ENCODE measurements around the gene RPS6KA4. TPM values are rescaled to one million over a fixed set of nuclear protein-coding genes. Genes with fewer than 3 reads are reported as not detected.

Gene RPS6KA4
- total RNA-seq, 1 donor from 2014 or later = 35.9 TPM

DNA sequence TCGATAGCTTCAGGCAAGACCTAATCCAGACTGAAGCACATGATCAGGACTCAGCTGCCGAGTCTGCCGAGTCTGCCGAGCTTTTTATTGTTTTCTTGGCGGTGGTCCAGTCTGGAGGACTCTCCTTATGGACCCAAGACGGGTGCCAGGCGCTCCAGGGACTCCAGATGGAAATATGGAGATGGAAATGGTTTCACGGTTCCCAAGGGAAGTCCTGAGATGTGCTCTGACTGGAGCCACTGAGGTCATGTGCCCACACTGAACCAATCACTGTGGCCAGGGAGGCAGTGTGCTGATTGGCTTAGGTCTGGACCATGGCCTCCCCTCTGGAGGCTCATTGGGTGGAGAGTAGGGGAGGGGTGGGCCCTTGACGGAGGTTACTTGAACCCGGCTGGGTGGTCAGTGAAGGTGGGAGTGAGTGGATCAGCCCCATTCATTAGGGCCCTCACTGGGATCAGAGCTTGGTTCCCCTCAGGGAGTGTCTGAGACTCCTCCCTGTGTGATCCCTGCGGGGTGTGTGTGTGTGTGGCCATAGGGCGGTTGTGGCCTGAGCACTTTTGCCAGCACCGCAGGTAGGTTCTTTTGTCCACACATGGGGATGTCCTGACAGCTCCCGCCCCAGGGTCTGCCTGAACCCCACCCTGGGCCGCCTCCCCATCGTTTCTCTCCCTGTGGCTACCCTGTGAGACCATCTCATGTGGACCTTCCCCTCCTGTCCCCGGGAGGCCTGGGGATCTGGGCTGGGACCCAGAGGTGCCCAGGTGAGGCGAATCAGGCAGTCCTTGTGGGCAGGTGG, 14.0 kb downstream of the RPS6KA4 start:
- TF ChIP-seq, protein P1, sequence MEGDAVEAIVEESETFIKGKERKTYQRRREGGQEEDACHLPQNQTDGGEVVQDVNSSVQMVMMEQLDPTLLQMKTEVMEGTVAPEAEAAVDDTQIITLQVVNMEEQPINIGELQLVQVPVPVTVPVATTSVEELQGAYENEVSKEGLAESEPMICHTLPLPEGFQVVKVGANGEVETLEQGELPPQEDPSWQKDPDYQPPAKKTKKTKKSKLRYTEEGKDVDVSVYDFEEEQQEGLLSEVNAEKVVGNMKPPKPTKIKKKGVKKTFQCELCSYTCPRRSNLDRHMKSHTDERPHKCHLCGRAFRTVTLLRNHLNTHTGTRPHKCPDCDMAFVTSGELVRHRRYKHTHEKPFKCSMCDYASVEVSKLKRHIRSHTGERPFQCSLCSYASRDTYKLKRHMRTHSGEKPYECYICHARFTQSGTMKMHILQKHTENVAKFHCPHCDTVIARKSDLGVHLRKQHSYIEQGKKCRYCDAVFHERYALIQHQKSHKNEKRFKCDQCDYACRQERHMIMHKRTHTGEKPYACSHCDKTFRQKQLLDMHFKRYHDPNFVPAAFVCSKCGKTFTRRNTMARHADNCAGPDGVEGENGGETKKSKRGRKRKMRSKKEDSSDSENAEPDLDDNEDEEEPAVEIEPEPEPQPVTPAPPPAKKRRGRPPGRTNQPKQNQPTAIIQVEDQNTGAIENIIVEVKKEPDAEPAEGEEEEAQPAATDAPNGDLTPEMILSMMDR (IDR thresholded peaks at IDR 0.05) = no peak
- H3K9me3 Mint-ChIP-seq (ENCODE audit: unreplicated experiment) = no peaks in the 10 kb centered on the region
- no peak for DNase-seq (ENCODE audit: extremely low spot score, unreplicated experiment)
- no peaks in the 10 kb centered on the region for H3K4me1 Mint-ChIP-seq (ENCODE audit: unreplicated experiment)
- no peaks in the 10 kb centered on the region for H3K27me3 Mint-ChIP-seq (ENCODE audit: unreplicated experiment)
- H3K4me3 Mint-ChIP-seq (ENCODE audit: unreplicated experiment) = no peak overlapping the region
- H3K27ac Mint-ChIP-seq (ENCODE audit: unreplicated experiment) = no peak overlapping the region
- peaks cover 9% of the 10 kb centered on the region for H3K36me3 Mint-ChIP-seq (ENCODE audit: unreplicated experiment)

DNA sequence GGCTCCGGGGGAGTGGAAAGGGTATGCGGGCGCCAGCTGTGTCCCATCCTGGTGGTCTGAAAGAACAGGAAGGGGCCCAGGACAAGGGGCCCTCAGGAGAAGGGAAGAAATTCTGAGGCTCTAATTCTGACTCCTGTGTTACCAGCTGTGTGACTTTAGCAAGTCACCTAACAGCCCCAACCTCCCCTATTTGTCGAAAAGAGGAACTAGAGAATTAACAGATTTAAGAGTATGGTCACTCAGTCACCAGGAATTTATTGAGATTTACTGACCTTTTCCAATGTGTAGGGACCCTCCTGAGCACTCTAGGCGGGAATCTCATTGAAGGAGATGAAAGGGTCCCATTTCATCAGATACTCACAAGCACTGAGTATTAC, 14.6 kb downstream of the RPS6KA4 start:
- H3K36me3 Mint-ChIP-seq (ENCODE audit: unreplicated experiment) = peaks cover 9% of the 10 kb centered on the region
- DNase-seq (ENCODE audit: extremely low spot score, unreplicated experiment) = no peak
- H3K4me3 Mint-ChIP-seq (ENCODE audit: unreplicated experiment) = no peak overlapping the region
- H3K4me1 Mint-ChIP-seq (ENCODE audit: unreplicated experiment) = no peaks in the 10 kb centered on the region
- TF ChIP-seq, protein P1 (IDR thresholded peaks at IDR 0.05) = no peak
- no peaks in the 10 kb centered on the region for H3K27me3 Mint-ChIP-seq (ENCODE audit: unreplicated experiment)
- H3K27ac Mint-ChIP-seq (ENCODE audit: unreplicated experiment) = no peak overlapping the region
- no peaks in the 10 kb centered on the region for H3K9me3 Mint-ChIP-seq (ENCODE audit: unreplicated experiment)

DNA sequence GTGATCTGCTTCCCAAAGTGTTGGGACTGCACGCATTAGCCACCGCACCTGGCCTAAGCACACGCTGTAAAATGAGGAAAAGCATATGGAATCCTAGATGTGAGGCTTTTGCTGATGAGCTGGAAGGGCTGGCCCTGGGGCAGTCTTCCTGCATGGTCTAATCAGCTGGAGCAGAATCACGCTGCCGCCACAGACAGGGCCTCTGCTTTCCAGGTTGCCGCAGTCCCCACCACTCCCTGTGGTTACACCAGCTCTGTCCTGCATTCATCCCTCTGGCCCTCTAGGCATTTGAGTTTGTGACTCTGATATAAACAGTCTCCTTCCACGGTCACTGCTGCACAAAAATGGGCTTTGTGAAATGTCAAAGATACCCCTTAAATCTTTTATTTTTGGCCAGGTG, 17.1 kb downstream of the RPS6KA4 start:
- no peak for DNase-seq (ENCODE audit: extremely low spot score, unreplicated experiment)
- H3K9me3 Mint-ChIP-seq (ENCODE audit: unreplicated experiment) = no peaks in the 10 kb centered on the region
- H3K4me1 Mint-ChIP-seq (ENCODE audit: unreplicated experiment) = no peaks in the 10 kb centered on the region
- H3K27ac Mint-ChIP-seq (ENCODE audit: unreplicated experiment) = no peak overlapping the region
- TF ChIP-seq, protein P1 (IDR thresholded peaks at IDR 0.05) = no peak
- H3K36me3 Mint-ChIP-seq (ENCODE audit: unreplicated experiment) = no peaks in the 10 kb centered on the region
- no peak overlapping the region for H3K4me3 Mint-ChIP-seq (ENCODE audit: unreplicated experiment)
- H3K27me3 Mint-ChIP-seq (ENCODE audit: unreplicated experiment) = no peaks in the 10 kb centered on the region

DNA sequence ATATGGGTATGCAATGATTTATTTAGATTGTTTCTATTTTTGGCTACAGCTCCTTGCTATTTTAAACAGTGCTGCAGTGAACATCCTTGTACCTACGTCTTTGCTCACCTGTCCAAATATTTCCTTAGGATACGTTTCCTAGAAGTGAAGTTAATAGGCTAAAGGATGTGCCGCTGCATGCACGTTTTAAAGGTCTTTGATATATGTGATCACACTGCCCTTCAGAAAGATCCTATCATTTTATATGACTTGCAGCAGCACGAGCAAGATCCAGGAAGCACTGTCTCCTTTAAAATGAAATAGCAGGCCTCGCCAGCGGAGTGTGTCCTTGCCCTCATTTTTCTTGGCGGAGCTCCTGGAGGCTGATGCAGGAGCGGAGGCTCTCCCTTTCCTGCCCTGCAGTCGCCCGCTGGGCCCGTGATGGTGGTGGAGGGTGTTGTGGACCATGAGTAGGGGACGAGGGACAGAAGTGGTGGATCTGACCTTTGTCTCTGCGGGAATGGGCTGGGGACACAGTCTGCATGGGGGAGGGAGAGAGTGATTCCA, 19.4 kb downstream of the RPS6KA4 start:
- no peak overlapping the region for H3K4me3 Mint-ChIP-seq (ENCODE audit: unreplicated experiment)
- no peaks in the 10 kb centered on the region for H3K36me3 Mint-ChIP-seq (ENCODE audit: unreplicated experiment)
- peaks cover 7% of the 10 kb centered on the region for H3K27me3 Mint-ChIP-seq (ENCODE audit: unreplicated experiment)
- no peak for DNase-seq (ENCODE audit: extremely low spot score, unreplicated experiment)
- TF ChIP-seq, protein P1 (IDR thresholded peaks at IDR 0.05) = no peak
- no peak overlapping the region for H3K27ac Mint-ChIP-seq (ENCODE audit: unreplicated experiment)
- no peaks in the 10 kb centered on the region for H3K4me1 Mint-ChIP-seq (ENCODE audit: unreplicated experiment)
- no peaks in the 10 kb centered on the region for H3K9me3 Mint-ChIP-seq (ENCODE audit: unreplicated experiment)

DNA sequence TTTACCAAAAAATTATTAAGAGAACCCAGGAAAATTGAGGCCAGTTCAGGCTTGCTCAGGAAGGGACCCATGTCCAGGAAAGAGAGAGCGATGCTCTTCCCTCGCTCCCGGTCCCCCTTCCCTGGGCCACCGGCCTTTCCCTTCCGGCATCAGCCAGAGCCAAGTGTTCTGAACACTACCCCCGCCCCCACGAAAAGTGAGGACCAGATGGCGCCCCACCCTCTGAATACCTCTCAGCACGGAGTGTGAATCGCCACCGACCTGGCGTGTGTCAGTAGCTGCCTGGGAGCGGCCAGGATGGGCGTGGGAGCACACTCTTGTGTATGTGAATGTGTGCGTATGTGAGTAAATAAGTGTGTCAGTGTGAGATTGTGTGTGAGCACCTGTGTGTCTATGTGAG, 20.2 kb downstream of the RPS6KA4 start:
- no peak for DNase-seq (ENCODE audit: extremely low spot score, unreplicated experiment)
- Mint-ChIP-seq H3K9me3 (ENCODE audit: unreplicated experiment) (no peaks in the 10 kb centered on the region), H3K27ac (ENCODE audit: unreplicated experiment) (no peak overlapping the region), H3K4me3 (ENCODE audit: unreplicated experiment) (no peak overlapping the region), H3K27me3 (ENCODE audit: unreplicated experiment) (peaks cover 9% of the 10 kb centered on the region), H3K4me1 (ENCODE audit: unreplicated experiment) (no peaks in the 10 kb centered on the region), H3K36me3 (ENCODE audit: unreplicated experiment) (no peaks in the 10 kb centered on the region)
- TF ChIP-seq, protein P1 (IDR thresholded peaks at IDR 0.05) = no peak

All from osteocyte (in vitro differentiated cells).